Stimulated activated CD4-positive, alpha-beta T cell treated with anti-CD3 and anti-CD28 coated beads, Interleukin-12 subunit alpha, Interleukin-12 subunit beta, amount 100 ng/mL, for 48 hours (primary cell): ENCODE results near the gene PGK2.
"Not testable (repeated sequence)": the region's sequence is repeated elsewhere in the genome, so short reads cannot be mapped to it uniquely, and the experiment has no call there.

Experiments used
- DNase-seq, 3 donors: peaks; one replicate each; pipeline ENCODE4 v3.0.0-alpha.2; 2020; ENCODE audit warnings: low read depth in 2 of 3, low spot score in 1 of 3

PGK2 gene

DNA sequence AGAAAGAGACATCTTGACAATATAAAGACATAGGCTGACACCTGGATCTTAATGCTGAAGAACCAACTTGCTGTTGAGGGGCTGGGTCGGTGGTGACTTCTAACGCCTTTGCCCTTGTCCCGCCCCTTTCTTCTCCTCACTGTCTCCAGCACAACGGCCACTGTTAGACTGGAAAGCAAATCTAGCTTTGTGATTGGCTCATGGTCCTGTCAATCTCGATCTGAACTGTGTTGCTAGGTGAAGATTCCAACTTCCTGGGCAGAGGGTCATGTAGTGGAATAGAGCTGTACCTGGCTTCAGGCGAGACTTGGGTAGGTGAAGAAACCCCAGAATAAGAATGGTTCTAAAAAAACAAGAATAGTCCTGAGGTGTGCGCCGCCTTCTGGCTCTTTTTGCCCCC lies at the start of gene PGK2:
TSS of gene PGK2 (minus strand) at position 110 of the 400 bp plus-strand sequence. CDS start at position 12, 98 bp downstream.
- no peak for DNase-seq

GRCh38 chr6:49835140-49835539 lies 48.1 kb upstream of the PGK2 start:
- no peak for DNase-seq

DNA sequence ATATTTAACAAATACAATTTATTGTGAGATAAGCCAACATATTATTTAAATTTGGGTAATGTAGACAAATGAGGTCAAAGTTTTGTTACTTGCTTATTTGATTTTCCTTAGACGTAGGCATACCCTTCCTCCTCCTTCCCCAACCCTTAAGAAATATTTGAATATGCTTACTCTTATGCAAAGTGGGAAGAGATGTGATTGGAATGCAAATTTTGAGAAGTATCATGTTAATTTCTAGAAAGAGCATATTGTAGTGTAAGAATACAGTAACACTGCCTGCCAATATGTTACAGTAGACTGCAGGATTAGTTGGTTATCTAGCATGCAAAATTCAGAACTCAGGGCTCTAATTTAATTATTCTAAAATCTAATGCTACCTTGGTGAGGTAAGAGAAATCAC lies 46.3 kb upstream of the PGK2 start:
- DNase-seq: no peak

DNA sequence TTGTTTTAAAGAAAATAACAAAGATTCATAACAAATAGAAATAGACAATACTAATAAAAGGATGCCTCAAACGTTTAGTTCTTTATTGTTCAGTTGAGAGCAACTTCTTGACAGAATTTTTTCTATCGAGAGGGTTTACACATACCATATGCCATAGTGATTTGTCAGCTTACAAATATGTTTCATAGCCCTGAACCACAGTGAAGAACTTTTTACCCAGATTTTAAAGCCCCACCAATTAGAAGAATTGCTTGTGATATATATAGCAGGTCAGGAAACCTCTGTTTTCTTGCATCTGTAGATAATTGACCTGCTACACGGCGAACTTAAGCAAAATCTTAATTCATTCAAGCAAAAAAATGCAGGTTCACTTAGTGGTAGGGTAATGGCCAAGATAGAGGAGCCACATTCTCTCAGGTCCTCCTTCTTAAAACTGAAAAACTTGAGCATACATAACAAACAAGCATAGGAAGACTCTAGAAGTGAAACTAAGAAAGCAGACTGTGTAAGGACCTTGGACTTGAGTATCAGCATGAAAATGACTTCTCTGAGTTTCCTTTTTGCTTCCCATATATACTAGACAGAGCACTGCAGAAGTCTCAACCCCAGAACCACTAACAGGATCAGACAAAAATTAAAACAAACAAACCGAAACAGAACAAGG lies 39.8 kb upstream of the PGK2 start:
- DNase-seq: no peak

DNA sequence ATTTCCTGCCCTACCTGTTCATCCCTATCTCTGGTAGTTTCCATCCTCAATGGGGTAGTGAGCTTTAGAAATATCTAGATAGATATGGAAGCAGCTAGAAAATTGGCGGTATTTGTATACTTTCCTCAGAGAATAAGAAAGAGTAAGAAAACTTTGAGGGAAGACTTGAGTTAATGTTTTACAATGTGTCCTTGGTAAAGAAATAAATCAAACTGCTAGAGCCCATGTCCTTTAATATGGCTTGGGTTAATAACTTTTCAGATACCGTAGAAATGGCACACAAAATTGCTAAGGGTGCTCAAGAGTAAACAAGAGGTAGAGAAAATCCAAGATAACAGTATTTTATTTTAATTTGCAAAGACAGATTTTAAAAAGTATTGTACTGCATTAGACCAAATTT lies 28.1 kb upstream of the PGK2 start:
- DNase-seq: no peak

DNA sequence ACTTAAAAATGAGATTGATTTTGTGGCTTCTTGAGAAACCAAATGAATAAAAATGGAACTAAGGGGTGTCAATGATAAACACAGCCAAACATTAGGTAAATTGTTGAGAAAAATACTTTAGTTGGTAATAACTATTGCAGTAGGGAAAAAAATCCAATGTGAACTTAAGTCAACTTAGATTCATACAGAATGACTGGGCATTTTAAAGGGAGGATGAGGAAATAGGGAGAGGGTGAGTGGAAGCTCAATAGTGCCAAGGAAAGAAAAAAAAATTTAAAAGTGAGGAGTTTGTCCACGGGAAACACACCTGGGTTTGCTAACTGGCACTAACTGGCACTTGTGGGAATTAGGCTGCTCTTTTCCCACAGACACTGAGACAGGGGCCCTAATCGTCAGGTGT lies 26.2 kb upstream of the PGK2 start:
- DNase-seq: no peak

DNA sequence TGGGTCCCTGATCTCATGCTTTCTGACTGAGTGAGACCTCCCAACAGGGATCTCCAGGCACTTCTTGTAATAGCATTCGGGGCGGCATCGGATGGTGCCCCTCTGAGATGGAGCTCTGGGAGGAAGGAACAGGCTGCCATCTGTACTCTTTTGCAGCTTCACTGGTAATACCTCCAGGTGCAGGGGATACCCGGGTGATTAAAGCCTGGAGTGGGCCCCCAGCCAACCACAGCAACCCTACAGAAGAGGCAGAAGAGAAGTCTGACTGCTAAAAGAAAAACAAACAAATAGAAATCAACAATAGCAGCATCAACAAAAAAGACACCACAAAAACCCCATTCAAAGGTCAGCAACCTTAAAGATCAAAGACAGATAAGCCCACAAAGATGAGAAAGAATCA lies 19.1 kb upstream of the PGK2 start:
- DNase-seq: no peak

GRCh38 chr6:49805246-49805645 lies 18.2 kb upstream of the PGK2 start:
- no peak for DNase-seq

DNA sequence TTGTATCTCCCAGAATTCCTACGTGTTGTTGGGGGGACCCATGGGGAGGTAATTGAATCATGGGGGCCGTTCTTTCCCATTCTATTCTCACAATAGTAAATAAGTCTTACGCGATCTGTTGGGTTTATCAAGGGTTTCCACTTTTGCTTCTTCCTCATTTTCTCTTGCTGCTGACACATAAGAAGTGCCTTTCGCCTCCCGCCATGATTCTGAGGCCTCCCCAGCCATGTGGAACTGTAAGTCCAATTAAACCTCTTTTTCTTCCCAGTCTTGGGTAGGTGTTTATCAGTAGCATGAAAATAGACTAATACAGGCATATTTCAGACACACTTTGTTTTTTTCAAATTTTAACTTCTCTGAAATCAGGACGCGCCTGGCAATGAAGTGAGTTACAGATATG lies 14.4 kb upstream of the PGK2 start:
- DNase-seq: no peak

- no peak for DNase-seq
Observed at GRCh38 chr6:49799090-49799489, 12.0 kb upstream of the PGK2 start.

- DNase-seq: not testable (repeated sequence)
Observed at GRCh38 chr6:49796842-49797455, 9.9 kb upstream of the PGK2 start.

DNA sequence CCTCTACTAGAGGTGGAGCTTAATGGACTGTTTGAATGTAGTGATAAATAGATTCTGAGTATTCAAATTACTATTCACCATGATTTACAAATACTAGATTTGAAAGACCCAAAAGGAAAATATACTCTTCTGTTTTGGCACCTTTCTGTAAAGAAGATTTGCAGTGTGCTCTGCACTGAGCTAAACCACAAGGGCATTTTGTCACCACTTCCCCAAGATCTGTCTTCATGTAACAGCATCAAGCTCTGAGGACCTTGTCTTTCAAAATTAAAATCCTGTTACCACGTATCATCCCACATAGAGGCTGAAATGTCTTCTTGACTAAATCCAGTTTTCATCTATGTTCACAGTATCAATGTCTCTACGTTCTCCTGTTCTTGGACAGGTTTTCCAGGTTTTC lies 3.3 kb upstream of the PGK2 start:
- no peak for DNase-seq

- no peak for DNase-seq
Observed at GRCh38 chr6:49784272-49784671, 2.8 kb downstream of the PGK2 start.

GRCh38 chr6:49782725-49783124 lies 4.4 kb downstream of the PGK2 start:
- no peak for DNase-seq

DNA sequence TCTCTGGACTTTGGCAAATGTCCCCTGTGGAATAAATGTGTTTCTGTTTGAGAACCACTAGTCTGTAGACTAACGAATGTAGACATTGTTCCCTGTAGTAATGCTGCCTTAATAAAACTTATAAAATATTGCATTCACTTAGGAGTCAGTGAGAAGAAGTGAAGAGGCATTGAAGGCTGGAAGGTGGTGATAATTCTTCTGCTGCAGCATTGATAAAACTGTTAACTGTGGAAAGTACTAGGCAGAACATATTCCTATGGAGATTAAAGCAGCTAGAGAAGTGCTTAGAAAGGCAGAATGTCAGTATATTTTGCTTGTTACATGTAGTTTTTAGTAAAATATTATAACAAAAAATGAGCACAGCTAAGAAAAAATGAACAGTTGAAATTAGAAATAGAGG lies 4.8 kb downstream of the PGK2 start:
- no peak for DNase-seq

DNA sequence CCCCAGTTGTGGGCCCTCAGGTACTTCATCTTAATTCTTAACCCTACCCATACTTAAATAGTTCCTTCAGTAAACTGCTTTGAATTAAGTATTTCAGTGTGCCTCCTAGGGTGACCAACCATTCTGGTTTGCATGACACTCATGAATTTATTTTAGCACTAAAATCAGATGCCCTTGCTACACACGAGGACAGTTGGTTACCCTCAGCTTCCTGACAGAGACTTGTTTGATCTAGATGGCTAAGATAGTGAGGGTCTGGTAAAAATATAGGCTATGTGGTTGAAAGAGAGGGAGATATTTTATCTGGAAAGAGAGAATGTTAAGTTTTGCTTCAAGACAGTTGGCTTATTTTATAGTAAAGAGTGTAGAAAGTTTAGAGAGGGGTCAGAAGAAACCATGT lies 10.6 kb downstream of the PGK2 start:
- DNase-seq: no peak

DNA sequence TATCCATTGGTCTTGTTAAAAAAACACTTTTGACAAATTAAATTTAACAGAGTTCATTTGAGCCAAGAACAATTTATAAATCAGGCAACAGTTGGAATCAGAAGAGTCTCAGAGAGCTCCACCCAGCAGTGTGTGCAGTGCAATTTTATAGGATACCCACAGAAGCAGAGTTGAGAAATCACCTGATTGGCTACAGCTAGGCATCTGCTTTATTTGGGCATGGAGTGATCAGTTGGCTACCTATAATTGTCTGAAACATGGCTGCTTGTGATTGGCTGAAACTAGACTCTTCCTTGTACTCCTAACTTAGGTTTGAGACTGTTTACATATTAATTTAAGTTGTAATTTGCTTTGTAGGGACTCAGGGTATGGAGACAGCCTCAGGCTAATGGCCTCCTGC lies 12.0 kb downstream of the PGK2 start:
- DNase-seq: no peak

DNA sequence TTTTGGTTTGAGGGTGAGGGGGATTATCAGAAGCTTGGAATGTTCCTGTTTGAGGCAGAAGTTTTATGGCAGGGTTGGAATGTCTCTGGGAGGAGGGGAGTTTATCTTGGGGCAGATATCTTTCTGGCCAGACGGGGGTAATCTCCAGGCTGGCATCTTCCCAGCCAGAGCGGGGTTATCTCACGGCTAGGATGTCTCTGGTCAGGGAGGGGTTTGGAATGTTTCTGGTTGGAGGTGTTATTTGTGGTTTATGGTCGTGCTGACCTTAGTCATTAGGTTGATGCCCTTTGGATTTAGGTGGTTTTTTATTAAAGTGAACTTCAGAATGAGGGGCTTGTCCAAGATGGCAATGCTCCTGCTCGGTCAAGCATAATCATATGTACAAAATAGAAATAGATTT lies 14.8 kb downstream of the PGK2 start:
- DNase-seq: no peak

GRCh38 chr6:49766762-49767161 lies 20.3 kb downstream of the PGK2 start:
- DNase-seq: no peak

DNA sequence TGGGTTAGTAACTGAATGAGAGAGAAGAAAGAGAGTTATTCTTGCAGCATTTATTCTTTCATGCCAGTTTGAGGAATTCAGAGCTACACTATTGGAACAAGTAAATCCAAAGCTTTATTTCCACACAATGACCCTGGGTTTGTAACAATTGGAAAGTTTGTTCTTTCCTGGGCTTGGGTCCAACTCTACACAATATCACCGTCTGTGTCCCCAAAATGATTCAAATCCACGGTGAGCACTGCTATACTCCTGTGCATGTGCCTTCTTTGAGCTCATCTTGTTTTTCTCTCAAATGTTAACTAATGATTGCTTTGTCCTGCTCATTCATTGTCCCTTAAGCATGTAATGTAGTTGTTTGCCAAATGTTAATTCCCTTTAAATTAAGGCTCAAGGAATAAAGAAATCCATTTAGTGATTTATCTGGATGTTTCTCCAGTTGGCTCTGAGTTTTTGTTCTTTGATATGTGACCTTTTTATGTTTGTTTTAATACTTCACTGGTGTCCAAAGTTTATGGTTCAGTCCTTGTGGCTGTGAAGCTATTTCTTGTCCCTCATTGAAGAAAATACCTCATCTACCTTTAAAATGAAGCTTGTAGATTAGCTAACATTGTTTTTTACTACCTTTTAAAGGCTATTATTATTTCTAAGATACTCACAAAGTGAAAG lies 22.4 kb downstream of the PGK2 start:
- DNase-seq: no peak

GRCh38 chr6:49744259-49744658 lies 42.8 kb downstream of the PGK2 start, which contains the start of gene CRISP3:
Gene CRISP3, minus strand, starts transcription at chr6:49744388. Its CDS starts 21 bp downstream, at chr6:49744367.
- DNase-seq: no peak

DNA sequence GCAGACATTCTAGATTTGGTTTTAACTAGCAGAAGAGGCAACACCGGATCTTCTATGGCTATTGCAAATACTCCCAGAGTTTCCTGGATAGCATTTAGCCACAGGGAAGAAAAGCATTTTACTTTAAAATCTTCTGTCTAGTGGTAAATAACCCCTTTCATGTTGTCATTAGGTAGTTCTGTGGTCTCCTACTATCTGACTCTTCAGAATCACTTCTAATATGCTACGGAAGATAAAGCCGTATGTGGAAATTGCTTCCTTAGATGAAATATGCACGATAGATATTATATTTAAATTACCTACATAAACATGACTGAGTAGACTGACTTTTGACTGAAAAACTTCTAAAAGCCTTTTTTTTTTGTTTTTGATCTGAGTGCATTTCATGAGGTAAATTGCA lies 43.7 kb downstream of the PGK2 start:
- no peak for DNase-seq

DNA sequence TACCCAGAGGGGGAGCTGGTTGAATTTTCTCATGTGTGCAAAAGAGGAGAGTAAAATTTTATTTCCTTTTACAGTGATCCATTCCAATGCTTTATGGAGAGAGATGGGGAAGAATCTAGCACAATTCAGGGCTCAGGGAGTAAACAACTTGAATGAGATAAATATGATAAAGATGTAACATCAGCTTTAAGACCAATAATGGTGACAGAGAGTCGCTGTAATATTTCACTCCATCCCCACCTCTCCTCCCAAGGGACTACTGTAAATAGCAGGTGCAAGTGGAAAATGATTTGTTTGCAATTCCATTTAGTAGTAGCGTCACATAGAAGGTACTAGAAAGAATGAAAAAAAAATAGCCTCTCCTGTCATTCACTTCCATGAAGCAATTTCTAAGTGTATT lies 47.7 kb downstream of the PGK2 start:
- DNase-seq: no peak
